Measurements from ENCODE around the gene CCS.

Gene CCS

DNA sequence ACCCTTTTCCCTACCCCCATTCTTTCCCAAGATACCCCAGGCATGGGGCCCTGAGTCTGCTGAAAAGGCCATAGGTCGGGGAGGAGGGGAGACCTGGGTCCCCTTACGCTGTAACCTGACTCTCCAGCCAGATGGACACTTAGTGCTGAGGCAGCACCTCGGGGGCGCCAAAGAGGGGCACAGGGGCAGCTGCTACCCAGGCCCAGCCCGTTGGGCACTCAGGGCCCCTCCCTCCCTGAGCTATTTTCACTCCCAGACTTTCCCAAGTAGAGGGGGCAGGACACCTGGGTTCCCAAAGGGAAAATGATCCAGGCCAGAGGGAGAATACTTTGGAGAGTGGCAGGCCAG is 45.3 kb upstream of the CCS start:
- no peak overlapping the region for H3K4me3 ChIP-seq (ENCODE audit: low read length)
- peaks cover 30% of the 10 kb centered on the region for H3K4me1 ChIP-seq (ENCODE audit: control insufficient read depth, low read length)
- H3K4me2 ChIP-seq (ENCODE audit: low read length) = no peak overlapping the region
- no peaks in the 10 kb centered on the region for H4K20me1 ChIP-seq (ENCODE audit: control insufficient read depth, insufficient read depth, low read depth, low read length)
- H3K79me2 ChIP-seq (ENCODE audit: control insufficient read depth, low read length) = peaks cover 6% of the 10 kb centered on the region
- H3K27me3 ChIP-seq (ENCODE audit: control insufficient read depth, low read length) = peaks cover 42% of the 10 kb centered on the region
- peaks cover 4% of the 10 kb centered on the region; the same call in 1 of the 2 replicates for H3F3A ChIP-seq (ENCODE audit: control insufficient read depth, insufficient read depth)
- no peaks in the 10 kb centered on the region for H3K9me3 ChIP-seq (ENCODE audit: control insufficient read depth, insufficient read depth, low read length)
- H3K36me3 ChIP-seq (ENCODE audit: control insufficient read depth, low read length) = no peaks in the 10 kb centered on the region; the same call in 1 of the 2 replicates
- TF ChIP-seq, protein P1, sequence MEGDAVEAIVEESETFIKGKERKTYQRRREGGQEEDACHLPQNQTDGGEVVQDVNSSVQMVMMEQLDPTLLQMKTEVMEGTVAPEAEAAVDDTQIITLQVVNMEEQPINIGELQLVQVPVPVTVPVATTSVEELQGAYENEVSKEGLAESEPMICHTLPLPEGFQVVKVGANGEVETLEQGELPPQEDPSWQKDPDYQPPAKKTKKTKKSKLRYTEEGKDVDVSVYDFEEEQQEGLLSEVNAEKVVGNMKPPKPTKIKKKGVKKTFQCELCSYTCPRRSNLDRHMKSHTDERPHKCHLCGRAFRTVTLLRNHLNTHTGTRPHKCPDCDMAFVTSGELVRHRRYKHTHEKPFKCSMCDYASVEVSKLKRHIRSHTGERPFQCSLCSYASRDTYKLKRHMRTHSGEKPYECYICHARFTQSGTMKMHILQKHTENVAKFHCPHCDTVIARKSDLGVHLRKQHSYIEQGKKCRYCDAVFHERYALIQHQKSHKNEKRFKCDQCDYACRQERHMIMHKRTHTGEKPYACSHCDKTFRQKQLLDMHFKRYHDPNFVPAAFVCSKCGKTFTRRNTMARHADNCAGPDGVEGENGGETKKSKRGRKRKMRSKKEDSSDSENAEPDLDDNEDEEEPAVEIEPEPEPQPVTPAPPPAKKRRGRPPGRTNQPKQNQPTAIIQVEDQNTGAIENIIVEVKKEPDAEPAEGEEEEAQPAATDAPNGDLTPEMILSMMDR (IDR thresholded peaks at IDR 0.05; ENCODE audit: low read depth, low read length, poor library complexity, severe bottlenecking) = no peak
- no peak for TF ChIP-seq EZH2phosphoT487 (IDR thresholded peaks at IDR 0.05; ENCODE audit: borderline replicate concordance, low read length)
- no peak overlapping the region for H3K27ac ChIP-seq (ENCODE audit: low read depth, low read length)
- no peaks in the 10 kb centered on the region for H3K9me2 ChIP-seq (replicated peaks; ENCODE audit: control insufficient read depth, low read length)

DNA sequence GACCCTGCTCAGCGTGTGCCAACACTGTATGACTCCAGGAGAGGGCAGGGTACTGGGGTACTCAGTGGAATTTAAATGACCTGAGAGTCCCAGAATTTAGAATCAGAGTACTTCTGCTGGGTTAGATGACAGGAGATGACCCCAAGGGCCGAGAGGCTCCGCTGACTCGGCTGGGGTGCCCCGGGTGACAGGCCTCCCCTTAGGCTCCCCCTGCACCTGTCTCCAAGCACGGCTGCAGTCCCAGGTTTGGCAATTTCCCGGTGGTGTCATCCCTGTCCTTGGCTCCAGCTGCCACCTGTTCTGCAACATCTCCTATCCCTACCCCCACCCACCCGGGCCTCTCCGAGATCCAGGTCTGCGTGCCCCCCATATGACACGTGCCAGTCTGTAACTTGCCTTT is 44.9 kb upstream of the CCS start:
- Histone ChIP-seq H3K4me3 (ENCODE audit: low read length) (no peak overlapping the region), H3K9me3 (ENCODE audit: control insufficient read depth, insufficient read depth, low read length) (no peaks in the 10 kb centered on the region), H3K36me3 (ENCODE audit: control insufficient read depth, low read length) (no peaks in the 10 kb centered on the region; the same call in 1 of the 2 replicates), H3K27me3 (ENCODE audit: control insufficient read depth, low read length) (peaks cover 42% of the 10 kb centered on the region), H3K79me2 (ENCODE audit: control insufficient read depth, low read length) (peaks cover 6% of the 10 kb centered on the region), H3K4me1 (ENCODE audit: control insufficient read depth, low read length) (peaks cover 30% of the 10 kb centered on the region), H3F3A (ENCODE audit: control insufficient read depth, insufficient read depth) (peaks cover 4% of the 10 kb centered on the region; the same call in 1 of the 2 replicates), H3K27ac (ENCODE audit: low read depth, low read length) (no peak overlapping the region), H3K9me2 (replicated peaks; ENCODE audit: control insufficient read depth, low read length) (no peaks in the 10 kb centered on the region), H3K4me2 (ENCODE audit: low read length) (no peak overlapping the region), H4K20me1 (ENCODE audit: control insufficient read depth, insufficient read depth, low read depth, low read length) (no peaks in the 10 kb centered on the region)
- TF ChIP-seq, protein P1 (IDR thresholded peaks at IDR 0.05; ENCODE audit: low read depth, low read length, poor library complexity, severe bottlenecking) = no peak
- TF ChIP-seq EZH2phosphoT487 (IDR thresholded peaks at IDR 0.05; ENCODE audit: borderline replicate concordance, low read length) = no peak

DNA sequence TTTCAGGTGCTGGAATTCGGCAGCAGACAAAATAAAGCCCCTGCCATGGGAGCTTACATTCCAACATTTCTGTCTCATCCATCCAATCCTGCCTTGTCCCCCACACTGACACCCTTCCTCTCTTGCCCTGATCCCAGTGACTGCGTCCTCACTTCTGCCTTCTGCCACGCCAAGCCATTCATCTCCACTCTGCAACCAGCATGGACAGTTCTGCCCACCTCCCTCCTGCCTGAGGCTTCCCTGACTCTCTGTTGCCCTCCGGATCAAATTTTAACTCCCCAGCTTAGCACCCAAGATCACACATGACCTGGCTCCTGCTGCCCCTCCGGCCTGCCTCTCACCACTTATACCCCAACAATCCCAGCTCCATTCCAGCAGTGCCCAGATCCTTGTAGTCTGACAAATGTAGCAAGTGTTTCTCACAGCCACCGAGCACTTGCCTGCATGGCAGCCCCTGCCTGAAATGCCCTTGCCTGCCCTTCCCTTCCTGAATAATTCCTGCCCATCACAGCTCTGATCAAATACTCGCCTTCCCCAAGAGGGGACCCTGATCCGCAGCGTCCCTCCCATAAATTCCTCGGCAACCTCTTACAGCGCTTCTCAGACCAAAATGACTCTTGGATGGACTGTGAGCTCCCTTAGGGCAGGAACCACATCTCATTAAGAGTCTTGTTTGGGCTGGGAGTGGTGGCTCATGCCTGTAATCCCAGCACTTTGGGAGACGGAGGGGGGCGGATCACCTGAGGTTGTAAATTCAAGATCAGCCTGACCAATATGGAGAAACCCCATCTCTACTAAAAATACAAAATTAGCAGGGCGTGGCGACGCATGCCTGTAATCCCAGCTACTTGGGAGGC is 44.0 kb upstream of the CCS start:
- H3K9me3 ChIP-seq (ENCODE audit: control insufficient read depth, insufficient read depth, low read length) = no peaks in the 10 kb centered on the region
- no peaks in the 10 kb centered on the region for H3K9me2 ChIP-seq (replicated peaks; ENCODE audit: control insufficient read depth, low read length)
- H3K27ac ChIP-seq (ENCODE audit: low read depth, low read length) = no peak overlapping the region
- H4K20me1 ChIP-seq (ENCODE audit: control insufficient read depth, insufficient read depth, low read depth, low read length) = no peaks in the 10 kb centered on the region
- no peak overlapping the region for H3K4me3 ChIP-seq (ENCODE audit: low read length)
- peaks cover 4% of the 10 kb centered on the region; the same call in 1 of the 2 replicates for H3F3A ChIP-seq (ENCODE audit: control insufficient read depth, insufficient read depth)
- H3K79me2 ChIP-seq (ENCODE audit: control insufficient read depth, low read length) = peaks cover 6% of the 10 kb centered on the region
- H3K27me3 ChIP-seq (ENCODE audit: control insufficient read depth, low read length) = peaks cover 42% of the 10 kb centered on the region
- no peak overlapping the region for H3K4me2 ChIP-seq (ENCODE audit: low read length)
- no peaks in the 10 kb centered on the region for H3K36me3 ChIP-seq (ENCODE audit: control insufficient read depth, low read length)
- peaks cover 24% of the 10 kb centered on the region for H3K4me1 ChIP-seq (ENCODE audit: control insufficient read depth, low read length)
- TF ChIP-seq, protein P1 (IDR thresholded peaks at IDR 0.05; ENCODE audit: low read depth, low read length, poor library complexity, severe bottlenecking) = no peak
- no peak for TF ChIP-seq EZH2phosphoT487 (IDR thresholded peaks at IDR 0.05; ENCODE audit: borderline replicate concordance, low read length)
